Ovary (tissue), 3 donors: ENCODE data around the gene CCL15.

Experiments used
- POLR2A ChIP-seq: fragments of 450-650 bp; IDR thresholded peaks from one replicate; pipeline ENCODE4 v1.6.1; 2017; ENCODE audit warnings: antibody characterized with exemption, mild to moderate bottlenecking, moderate library complexity
- TF ChIP-seq, protein P1 (sequence below), 3 donors: fragments of 450-650 bp in 2 of 3; fragments of 200-600 bp in 1 of 3; IDR thresholded peaks; one replicate each; pipeline versions ENCODE4 v1.5.1 to v1.8.0; 2016 to 2022; ENCODE audit warnings: antibody characterized with exemption in 3 of 3, mild to moderate bottlenecking in 1 of 3
- donor health status: DM: no; HTN: no; CAD: no.

DNA sequence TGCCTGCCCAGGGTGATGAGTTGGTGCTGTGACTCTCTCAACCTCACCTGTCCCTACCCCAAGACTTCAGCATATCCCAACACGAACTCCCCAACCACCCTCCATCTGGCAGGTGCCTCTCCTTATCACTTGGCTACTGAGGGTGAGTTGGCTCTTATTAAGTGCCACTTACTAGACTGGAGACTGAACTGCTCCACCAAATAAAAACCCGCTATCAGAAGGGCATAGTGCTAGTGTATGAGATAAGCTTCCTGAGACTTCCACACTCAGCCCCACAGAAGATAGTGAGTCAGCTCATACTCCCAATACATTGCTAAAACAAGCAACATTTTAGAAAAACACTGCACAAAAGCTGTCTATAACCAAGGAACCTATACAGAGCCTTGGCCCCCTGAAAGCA, 46.7 kb upstream of the CCL15 start:
- TF ChIP-seq, protein P1, sequence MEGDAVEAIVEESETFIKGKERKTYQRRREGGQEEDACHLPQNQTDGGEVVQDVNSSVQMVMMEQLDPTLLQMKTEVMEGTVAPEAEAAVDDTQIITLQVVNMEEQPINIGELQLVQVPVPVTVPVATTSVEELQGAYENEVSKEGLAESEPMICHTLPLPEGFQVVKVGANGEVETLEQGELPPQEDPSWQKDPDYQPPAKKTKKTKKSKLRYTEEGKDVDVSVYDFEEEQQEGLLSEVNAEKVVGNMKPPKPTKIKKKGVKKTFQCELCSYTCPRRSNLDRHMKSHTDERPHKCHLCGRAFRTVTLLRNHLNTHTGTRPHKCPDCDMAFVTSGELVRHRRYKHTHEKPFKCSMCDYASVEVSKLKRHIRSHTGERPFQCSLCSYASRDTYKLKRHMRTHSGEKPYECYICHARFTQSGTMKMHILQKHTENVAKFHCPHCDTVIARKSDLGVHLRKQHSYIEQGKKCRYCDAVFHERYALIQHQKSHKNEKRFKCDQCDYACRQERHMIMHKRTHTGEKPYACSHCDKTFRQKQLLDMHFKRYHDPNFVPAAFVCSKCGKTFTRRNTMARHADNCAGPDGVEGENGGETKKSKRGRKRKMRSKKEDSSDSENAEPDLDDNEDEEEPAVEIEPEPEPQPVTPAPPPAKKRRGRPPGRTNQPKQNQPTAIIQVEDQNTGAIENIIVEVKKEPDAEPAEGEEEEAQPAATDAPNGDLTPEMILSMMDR (IDR thresholded peaks at IDR 0.05): no peak
- no peak for TF ChIP-seq POLR2A
